KMS-11 (cell line): Measurements from ENCODE around the gene SFN.
"Not testable (repeated sequence)": the region's sequence is repeated elsewhere in the genome, so short reads cannot be mapped to it uniquely, and the experiment has no call there.

Experiments used
- H2AFZ ChIP-seq: fragments of 200-600 bp; sonication (generic); 2 replicates; pipeline ENCODE4 v1.6.1; 2016; ENCODE audit warnings: antibody characterized with exemption, mixed run types, low read depth
- H3K27ac ChIP-seq: fragments of 200-600 bp; sonication (generic); 2 replicates; pipeline ENCODE4 v1.6.1; 2016; ENCODE audit warnings: mild to moderate bottlenecking, mixed run types
- H3K27me3 ChIP-seq: fragments of 200-600 bp; sonication (generic); 2 replicates; pipeline ENCODE4 v1.6.1; 2017; ENCODE audit warnings: mild to moderate bottlenecking, low read depth, mixed run types, moderate library complexity; ENCODE audit not compliant: insufficient read depth
- H3K36me3 ChIP-seq: fragments of 200-600 bp; sonication (generic); 2 replicates; pipeline ENCODE4 v1.6.1; 2017; ENCODE audit warnings: mild to moderate bottlenecking, mixed run types; ENCODE audit not compliant: insufficient read depth
- H3K4me1 ChIP-seq: fragments of 200-600 bp; sonication (generic); 2 replicates; pipeline ENCODE4 v1.6.1; 2016; ENCODE audit warnings: mild to moderate bottlenecking, low read depth, mixed run types; ENCODE audit not compliant: poor library complexity, severe bottlenecking
- H3K4me2 ChIP-seq: fragments of 200-600 bp; sonication (generic); 2 replicates; pipeline ENCODE4 v1.7.0; 2016; ENCODE audit warnings: mild to moderate bottlenecking, mixed run types
- H3K4me3 ChIP-seq: fragments of 200-600 bp; sonication (generic); IDR thresholded peaks from 2 replicates; pipeline ENCODE4 v1.6.1; 2017; ENCODE audit warnings: low read depth, low read length, mixed read lengths; ENCODE audit not compliant: insufficient read depth
- H3K79me2 ChIP-seq: fragments of 200-600 bp; sonication (generic); 2 replicates; pipeline ENCODE4 v1.6.1; 2016; ENCODE audit warnings: low read depth, mixed run types; ENCODE audit not compliant: insufficient read depth
- H3K9ac ChIP-seq: fragments of 200-600 bp; sonication (generic); 2 replicates; pipeline ENCODE4 v1.6.1; 2016; ENCODE audit warnings: mild to moderate bottlenecking, mixed run types
- H4K20me1 ChIP-seq: fragments of 200-600 bp; sonication (generic); 2 replicates; pipeline ENCODE4 v1.6.1; 2016; ENCODE audit warnings: mild to moderate bottlenecking, mixed run types; ENCODE audit not compliant: insufficient read depth
- TF ChIP-seq, protein P1 (sequence below): fragments of 200-600 bp; sonication (generic); conservative IDR thresholded peaks from 2 replicates; pipeline ENCODE4 v1.6.1; 2017; ENCODE audit warnings: low read depth, mild to moderate bottlenecking, antibody characterized with exemption, low read length, moderate library complexity, mixed read lengths

The SFN gene

GRCh38 chr1:26877326-26877725 is 14.4 kb downstream of the SFN start:
- TF ChIP-seq, protein P1, sequence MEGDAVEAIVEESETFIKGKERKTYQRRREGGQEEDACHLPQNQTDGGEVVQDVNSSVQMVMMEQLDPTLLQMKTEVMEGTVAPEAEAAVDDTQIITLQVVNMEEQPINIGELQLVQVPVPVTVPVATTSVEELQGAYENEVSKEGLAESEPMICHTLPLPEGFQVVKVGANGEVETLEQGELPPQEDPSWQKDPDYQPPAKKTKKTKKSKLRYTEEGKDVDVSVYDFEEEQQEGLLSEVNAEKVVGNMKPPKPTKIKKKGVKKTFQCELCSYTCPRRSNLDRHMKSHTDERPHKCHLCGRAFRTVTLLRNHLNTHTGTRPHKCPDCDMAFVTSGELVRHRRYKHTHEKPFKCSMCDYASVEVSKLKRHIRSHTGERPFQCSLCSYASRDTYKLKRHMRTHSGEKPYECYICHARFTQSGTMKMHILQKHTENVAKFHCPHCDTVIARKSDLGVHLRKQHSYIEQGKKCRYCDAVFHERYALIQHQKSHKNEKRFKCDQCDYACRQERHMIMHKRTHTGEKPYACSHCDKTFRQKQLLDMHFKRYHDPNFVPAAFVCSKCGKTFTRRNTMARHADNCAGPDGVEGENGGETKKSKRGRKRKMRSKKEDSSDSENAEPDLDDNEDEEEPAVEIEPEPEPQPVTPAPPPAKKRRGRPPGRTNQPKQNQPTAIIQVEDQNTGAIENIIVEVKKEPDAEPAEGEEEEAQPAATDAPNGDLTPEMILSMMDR: no peak
- H3K4me2 ChIP-seq: no peak overlapping the region
- H4K20me1 ChIP-seq: no peaks in the 10 kb centered on the region
- H3K4me1 ChIP-seq: peaks cover 8% of the 10 kb centered on the region
- no peak overlapping the region for H3K9ac ChIP-seq
- no peak overlapping the region for H3K27ac ChIP-seq
- no peaks in the 10 kb centered on the region for H3K79me2 ChIP-seq
- no peak overlapping the region for H3K4me3 ChIP-seq
- no peaks in the 10 kb centered on the region for H3K36me3 ChIP-seq
- H2AFZ ChIP-seq: no peak overlapping the region
- H3K27me3 ChIP-seq: no peaks in the 10 kb centered on the region

- H2AFZ ChIP-seq: no peak overlapping the region
- H4K20me1 ChIP-seq: no peaks in the 10 kb centered on the region
- no peak overlapping the region for H3K9ac ChIP-seq
- no peaks in the 10 kb centered on the region for H3K36me3 ChIP-seq
- H3K27me3 ChIP-seq: no peaks in the 10 kb centered on the region
- no peak overlapping the region for H3K4me3 ChIP-seq
- TF ChIP-seq, protein P1: no peak
- H3K27ac ChIP-seq: no peak overlapping the region
- no peak overlapping the region for H3K4me2 ChIP-seq
- H3K4me1 ChIP-seq: peaks cover 8% of the 10 kb centered on the region
- H3K79me2 ChIP-seq: no peaks in the 10 kb centered on the region
Observed at GRCh38 chr1:26879793-26880192, 16.8 kb downstream of the SFN start.

DNA sequence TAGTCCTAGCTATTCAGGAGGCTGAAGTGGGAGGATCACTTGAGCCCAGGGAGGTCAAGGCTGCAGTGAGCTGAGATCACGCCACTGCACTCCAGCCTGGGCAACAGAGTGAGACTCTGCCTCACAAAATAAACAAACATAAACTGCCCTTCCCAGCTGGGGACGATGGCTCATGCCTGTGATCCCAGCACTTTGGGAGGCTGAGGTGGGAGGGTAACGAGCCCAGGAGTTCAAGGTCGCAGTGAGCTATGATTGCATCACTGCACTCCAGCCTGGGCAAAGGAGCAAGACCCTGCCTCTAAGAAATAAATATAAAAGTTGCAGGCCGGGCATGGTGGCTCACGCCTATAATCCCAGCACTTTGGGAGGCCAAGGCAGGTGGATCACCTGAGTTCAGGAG is 18.7 kb downstream of the SFN start:
- H3K27ac ChIP-seq, H2AFZ ChIP-seq, H4K20me1 ChIP-seq, H3K36me3 ChIP-seq, H3K79me2 ChIP-seq, H3K9ac ChIP-seq, H3K4me1 ChIP-seq, H3K27me3 ChIP-seq, H3K4me2 ChIP-seq, H3K4me3 ChIP-seq: not testable (repeated sequence)

- Histone ChIP-seq H4K20me1 (no peaks in the 10 kb centered on the region), H3K27me3 (no peaks in the 10 kb centered on the region), H3K4me1 (peaks cover 2% of the 10 kb centered on the region), H3K9ac (no peak overlapping the region), H3K36me3 (no peaks in the 10 kb centered on the region), H2AFZ (no peak overlapping the region), H3K4me3 (no peak overlapping the region), H3K79me2 (no peaks in the 10 kb centered on the region), H3K27ac (no peak overlapping the region), H3K4me2 (no peak overlapping the region)
- TF ChIP-seq, protein P1: no peak
Observed at GRCh38 chr1:26882696-26883463, 19.9 kb downstream of the SFN start.

- Histone ChIP-seq H3K4me3 (no peak overlapping the region), H2AFZ (no peak overlapping the region), H4K20me1 (no peaks in the 10 kb centered on the region), H3K27ac (no peak overlapping the region), H3K4me1 (peaks cover 14% of the 10 kb centered on the region), H3K4me2 (no peak overlapping the region), H3K79me2 (peaks cover 11% of the 10 kb centered on the region; the same call in 1 of the 2 replicates), H3K36me3 (no peaks in the 10 kb centered on the region; the same call in 1 of the 2 replicates), H3K9ac (no peak overlapping the region), H3K27me3 (no peaks in the 10 kb centered on the region)
- TF ChIP-seq, protein P1: peak; percentile 54
Observed at GRCh38 chr1:26887125-26887524, 24.2 kb downstream of the SFN start.
